Measurements from ENCODE around the gene TELO2. TPM values are rescaled to one million over a fixed set of nuclear protein-coding genes. Genes with fewer than 3 reads are reported as not detected.
"Not testable (repeated sequence)": the region's sequence is repeated elsewhere in the genome, so short reads cannot be mapped to it uniquely, and the experiment has no call there.

TELO2 gene
- total RNA-seq, 2 donors from 2014 or later = 85.0 to 91.7 TPM

DNA sequence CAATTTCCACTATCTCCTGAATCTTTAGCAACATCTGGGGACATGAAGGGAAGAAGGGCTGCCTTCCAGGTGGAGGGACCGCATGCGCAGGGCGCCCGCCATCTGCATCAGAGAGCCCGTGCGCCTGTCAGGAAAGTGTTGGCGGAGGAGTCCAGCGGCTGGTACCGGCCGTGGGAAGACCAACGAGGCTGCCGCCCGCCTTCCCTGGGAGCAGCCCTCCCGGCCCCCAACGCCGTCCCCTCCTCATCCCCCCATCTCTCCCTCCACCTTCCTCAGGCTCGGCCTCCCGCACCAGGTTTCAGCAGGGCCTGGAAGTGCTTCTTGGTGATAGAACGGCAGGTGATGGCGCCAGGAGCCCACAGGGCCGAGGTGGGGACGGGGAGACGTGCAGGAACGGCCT, 27.1 kb upstream of the TELO2 start:
- H3K27ac Mint-ChIP-seq = no peak overlapping the region

DNA sequence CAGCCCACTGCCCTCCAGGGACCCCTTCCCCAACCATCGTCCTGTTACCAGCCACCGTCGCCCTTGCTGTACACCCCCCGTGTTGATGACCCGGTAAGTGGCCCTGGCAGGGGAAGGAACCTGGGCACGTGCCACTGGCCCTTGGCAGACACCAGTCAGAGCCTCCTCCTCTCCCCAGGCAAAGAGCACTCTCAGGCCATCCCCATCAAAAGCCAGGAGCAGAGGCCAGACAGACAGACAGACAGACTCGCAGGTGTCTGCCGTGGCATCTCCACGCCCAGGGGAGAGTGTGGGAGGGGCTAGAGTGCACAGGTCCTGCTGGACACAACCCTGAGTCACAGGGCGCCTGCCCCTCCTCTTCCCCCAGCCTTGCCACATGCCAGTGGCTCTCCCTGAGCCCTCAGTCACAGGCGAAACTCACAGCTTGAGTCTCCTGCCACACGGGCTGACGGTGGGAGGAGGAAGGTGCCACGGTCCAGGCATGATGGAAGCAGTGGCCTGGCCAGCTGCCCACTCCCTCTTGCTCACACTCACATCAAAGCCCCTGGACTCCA, 26.1 kb upstream of the TELO2 start:
- Mint-ChIP-seq H3K27ac (peak overlapping the region; percentile 30), H3K27me3 (ENCODE audit: insufficient read depth) (no peaks in the 10 kb centered on the region), H3K9me3 (no peaks in the 10 kb centered on the region), H3K4me1 (no peaks in the 10 kb centered on the region), H3K36me3 (ENCODE audit: low read depth) (peaks cover 16% of the 10 kb centered on the region), H3K4me3 (no peak overlapping the region)
- TF ChIP-seq, protein P1, sequence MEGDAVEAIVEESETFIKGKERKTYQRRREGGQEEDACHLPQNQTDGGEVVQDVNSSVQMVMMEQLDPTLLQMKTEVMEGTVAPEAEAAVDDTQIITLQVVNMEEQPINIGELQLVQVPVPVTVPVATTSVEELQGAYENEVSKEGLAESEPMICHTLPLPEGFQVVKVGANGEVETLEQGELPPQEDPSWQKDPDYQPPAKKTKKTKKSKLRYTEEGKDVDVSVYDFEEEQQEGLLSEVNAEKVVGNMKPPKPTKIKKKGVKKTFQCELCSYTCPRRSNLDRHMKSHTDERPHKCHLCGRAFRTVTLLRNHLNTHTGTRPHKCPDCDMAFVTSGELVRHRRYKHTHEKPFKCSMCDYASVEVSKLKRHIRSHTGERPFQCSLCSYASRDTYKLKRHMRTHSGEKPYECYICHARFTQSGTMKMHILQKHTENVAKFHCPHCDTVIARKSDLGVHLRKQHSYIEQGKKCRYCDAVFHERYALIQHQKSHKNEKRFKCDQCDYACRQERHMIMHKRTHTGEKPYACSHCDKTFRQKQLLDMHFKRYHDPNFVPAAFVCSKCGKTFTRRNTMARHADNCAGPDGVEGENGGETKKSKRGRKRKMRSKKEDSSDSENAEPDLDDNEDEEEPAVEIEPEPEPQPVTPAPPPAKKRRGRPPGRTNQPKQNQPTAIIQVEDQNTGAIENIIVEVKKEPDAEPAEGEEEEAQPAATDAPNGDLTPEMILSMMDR (conservative IDR thresholded peaks at IDR 0.05) = no peak
- Histone ChIP-seq H3K4me3 (ENCODE audit: low read length) (no peak overlapping the region), H3K9ac (ENCODE audit: extremely low read depth, low read length, poor library complexity, severe bottlenecking) (no peak overlapping the region), H3K4me1 (ENCODE audit: control insufficient read depth, insufficient read depth, low read length) (no peaks in the 10 kb centered on the region), H3K27ac (ENCODE audit: low read depth, low read length) (no peak overlapping the region), H3K9me3 (ENCODE audit: control insufficient read depth, low read length) (no peaks in the 10 kb centered on the region), H3K36me3 (ENCODE audit: control insufficient read depth, insufficient read depth, low read length) (peaks cover 6% of the 10 kb centered on the region), H3K27me3 (ENCODE audit: control insufficient read depth, insufficient read depth, low read length, poor library complexity, severe bottlenecking) (no peaks in the 10 kb centered on the region)
- 93 to 100% methylated on average over 1 to 14 of the region's 14 CpGs for WGBS, 2 experiments (ENCODE audit: insufficient coverage in 1 of 2, insufficient read length in 1 of 2)
- DNase-seq = no peak

More for the DNA sequence above, 27.1 kb upstream of the TELO2 start:
- H3K27me3 ChIP-seq (ENCODE audit: control insufficient read depth, insufficient read depth, low read length, poor library complexity, severe bottlenecking) = no peaks in the 10 kb centered on the region
- H3K4me3 Mint-ChIP-seq = no peak overlapping the region
- no peaks in the 10 kb centered on the region for H3K4me1 ChIP-seq (ENCODE audit: control insufficient read depth, insufficient read depth, low read length)
- no peaks in the 10 kb centered on the region for H3K27me3 Mint-ChIP-seq (ENCODE audit: insufficient read depth)
- H3K36me3 Mint-ChIP-seq (ENCODE audit: low read depth) = peaks cover 22% of the 10 kb centered on the region
- no peaks in the 10 kb centered on the region for H3K4me1 Mint-ChIP-seq
- 90 to 100% methylated on average over 8 to 24 of the region's 24 CpGs for WGBS, 2 experiments (ENCODE audit: insufficient coverage in 1 of 2, insufficient read length in 1 of 2)
- no peak overlapping the region for H3K4me3 ChIP-seq (ENCODE audit: low read length)
- H3K9me3 ChIP-seq (ENCODE audit: control insufficient read depth, low read length) = no peaks in the 10 kb centered on the region
- H3K9me3 Mint-ChIP-seq = no peaks in the 10 kb centered on the region
- no peak overlapping the region for H3K27ac ChIP-seq (ENCODE audit: low read depth, low read length)
- no peak overlapping the region for H3K9ac ChIP-seq (ENCODE audit: extremely low read depth, low read length, poor library complexity, severe bottlenecking)
- no peak for DNase-seq
- peaks cover 6% of the 10 kb centered on the region for H3K36me3 ChIP-seq (ENCODE audit: control insufficient read depth, insufficient read depth, low read length)
- TF ChIP-seq, protein P1 (conservative IDR thresholded peaks at IDR 0.05) = no peak

DNA sequence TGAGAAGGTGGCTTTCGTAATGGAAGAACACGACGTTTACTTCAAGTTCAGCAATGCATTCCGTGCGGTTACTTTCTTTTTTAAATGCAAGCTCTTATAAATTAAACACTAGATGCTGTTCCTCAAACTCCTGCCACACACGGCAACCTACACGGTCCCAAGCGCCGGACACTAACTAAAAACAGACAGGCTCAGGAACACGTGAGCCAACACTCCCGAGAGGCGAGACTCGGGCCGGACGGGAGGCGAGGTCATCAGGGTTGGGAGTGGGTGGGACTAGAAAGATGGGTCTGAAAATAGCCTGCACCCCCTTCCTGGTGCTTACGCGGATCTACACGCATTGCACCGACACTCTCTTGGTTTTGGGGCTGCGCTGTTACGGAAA, 24.7 kb upstream of the TELO2 start:
- H3K9me3 ChIP-seq (ENCODE audit: control insufficient read depth, low read length) = no peaks in the 10 kb centered on the region
- no peak overlapping the region for H3K9ac ChIP-seq (ENCODE audit: extremely low read depth, low read length, poor library complexity, severe bottlenecking)
- H3K27ac ChIP-seq (ENCODE audit: low read depth, low read length) = no peak overlapping the region
- H3K4me3 Mint-ChIP-seq = no peak overlapping the region
- no peak overlapping the region for H3K27ac Mint-ChIP-seq
- no peaks in the 10 kb centered on the region for H3K4me1 ChIP-seq (ENCODE audit: control insufficient read depth, insufficient read depth, low read length)
- 87 to 95% methylated on average over 17 to 22 of the region's 22 CpGs for WGBS, 2 experiments (ENCODE audit: insufficient coverage in 1 of 2, insufficient read length in 1 of 2)
- DNase-seq = no peak
- H3K36me3 Mint-ChIP-seq (ENCODE audit: low read depth) = peaks cover 8% of the 10 kb centered on the region
- H3K27me3 Mint-ChIP-seq (ENCODE audit: insufficient read depth) = no peaks in the 10 kb centered on the region
- TF ChIP-seq, protein P1 (conservative IDR thresholded peaks at IDR 0.05) = no peak
- no peak overlapping the region for H3K4me3 ChIP-seq (ENCODE audit: low read length)
- peaks cover 2% of the 10 kb centered on the region for H3K4me1 Mint-ChIP-seq
- no peaks in the 10 kb centered on the region for H3K9me3 Mint-ChIP-seq
- H3K27me3 ChIP-seq (ENCODE audit: control insufficient read depth, insufficient read depth, low read length, poor library complexity, severe bottlenecking) = no peaks in the 10 kb centered on the region
- H3K36me3 ChIP-seq (ENCODE audit: control insufficient read depth, insufficient read depth, low read length) = no peaks in the 10 kb centered on the region

DNA sequence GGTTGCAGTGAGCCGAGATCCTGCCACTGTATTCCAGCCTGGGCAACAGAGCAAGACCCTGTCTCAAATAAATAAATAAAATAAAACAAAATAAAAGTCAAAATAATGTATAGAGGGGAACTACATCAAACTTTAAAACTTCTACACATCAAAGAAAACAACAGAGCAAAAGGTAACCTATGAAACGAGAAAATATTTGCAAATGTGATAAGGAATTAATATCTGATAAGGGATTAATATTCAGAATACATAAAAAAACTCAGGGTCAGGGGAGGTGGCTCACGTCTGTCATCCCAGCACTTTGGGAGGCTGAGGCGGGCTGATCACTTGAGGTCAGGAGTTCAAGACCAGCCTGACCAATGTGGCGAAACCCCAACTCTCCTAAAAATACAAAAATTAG, 24.0 kb upstream of the TELO2 start:
- not testable (repeated sequence) for H3K4me3 ChIP-seq (ENCODE audit: low read length); H3K36me3 ChIP-seq (ENCODE audit: control insufficient read depth, insufficient read depth, low read length); H3K36me3 Mint-ChIP-seq (ENCODE audit: low read depth); H3K9me3 Mint-ChIP-seq; H3K4me3 Mint-ChIP-seq; H3K27me3 ChIP-seq (ENCODE audit: control insufficient read depth, insufficient read depth, low read length, poor library complexity, severe bottlenecking); H3K9me3 ChIP-seq (ENCODE audit: control insufficient read depth, low read length); H3K27me3 Mint-ChIP-seq (ENCODE audit: insufficient read depth); H3K27ac ChIP-seq (ENCODE audit: low read depth, low read length); H3K4me1 ChIP-seq (ENCODE audit: control insufficient read depth, insufficient read depth, low read length); H3K4me1 Mint-ChIP-seq; DNase-seq; H3K9ac ChIP-seq (ENCODE audit: extremely low read depth, low read length, poor library complexity, severe bottlenecking); H3K27ac Mint-ChIP-seq
- 83 to 94% methylated on average over 2 to 4 of the region's 5 CpGs for WGBS, 2 experiments (ENCODE audit: insufficient coverage in 1 of 2, insufficient read length in 1 of 2)
